Glomerular visceral epithelial cell (primary cell): ENCODE data around the gene ACER3.
"Not testable (repeated sequence)": the region's sequence is repeated elsewhere in the genome, so short reads cannot be mapped to it uniquely, and the experiment has no call there.

ENCODE experiments used
- DNase-seq: peaks from one replicate; pipeline ENCODE4 v3.0.0-alpha.2; 2016; ENCODE audit errors: extremely low spot score

ACER3 gene

GRCh38 chr11:77038029-77038824, 177.5 kb downstream of the ACER3 start:
- peak; percentile 15 for DNase-seq

DNA sequence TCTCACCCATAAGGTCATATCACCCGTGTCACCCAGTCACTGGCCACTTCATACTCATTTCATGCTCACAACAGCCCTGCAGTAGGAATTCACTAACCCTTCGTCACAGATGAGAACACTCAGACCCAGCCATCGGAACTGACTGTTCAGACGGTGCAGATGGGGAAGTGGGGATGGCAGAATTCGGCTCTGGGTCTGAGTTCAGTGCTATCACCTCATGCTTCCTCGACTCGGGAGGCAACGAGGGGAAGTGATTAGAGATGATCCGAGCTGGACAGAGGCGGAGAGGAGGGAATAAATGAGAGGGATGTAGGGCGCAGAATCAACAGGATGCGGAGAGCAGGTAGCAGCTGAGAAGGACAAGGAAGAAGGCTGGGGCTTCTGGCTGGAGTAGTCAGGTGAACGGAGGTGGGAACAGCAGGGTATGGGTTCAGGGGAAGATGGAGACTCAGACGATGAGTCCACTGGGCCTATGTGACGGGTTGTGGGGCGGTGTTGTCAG, 178.2 kb downstream of the ACER3 start:
- peak; percentile 16 for DNase-seq

DNA sequence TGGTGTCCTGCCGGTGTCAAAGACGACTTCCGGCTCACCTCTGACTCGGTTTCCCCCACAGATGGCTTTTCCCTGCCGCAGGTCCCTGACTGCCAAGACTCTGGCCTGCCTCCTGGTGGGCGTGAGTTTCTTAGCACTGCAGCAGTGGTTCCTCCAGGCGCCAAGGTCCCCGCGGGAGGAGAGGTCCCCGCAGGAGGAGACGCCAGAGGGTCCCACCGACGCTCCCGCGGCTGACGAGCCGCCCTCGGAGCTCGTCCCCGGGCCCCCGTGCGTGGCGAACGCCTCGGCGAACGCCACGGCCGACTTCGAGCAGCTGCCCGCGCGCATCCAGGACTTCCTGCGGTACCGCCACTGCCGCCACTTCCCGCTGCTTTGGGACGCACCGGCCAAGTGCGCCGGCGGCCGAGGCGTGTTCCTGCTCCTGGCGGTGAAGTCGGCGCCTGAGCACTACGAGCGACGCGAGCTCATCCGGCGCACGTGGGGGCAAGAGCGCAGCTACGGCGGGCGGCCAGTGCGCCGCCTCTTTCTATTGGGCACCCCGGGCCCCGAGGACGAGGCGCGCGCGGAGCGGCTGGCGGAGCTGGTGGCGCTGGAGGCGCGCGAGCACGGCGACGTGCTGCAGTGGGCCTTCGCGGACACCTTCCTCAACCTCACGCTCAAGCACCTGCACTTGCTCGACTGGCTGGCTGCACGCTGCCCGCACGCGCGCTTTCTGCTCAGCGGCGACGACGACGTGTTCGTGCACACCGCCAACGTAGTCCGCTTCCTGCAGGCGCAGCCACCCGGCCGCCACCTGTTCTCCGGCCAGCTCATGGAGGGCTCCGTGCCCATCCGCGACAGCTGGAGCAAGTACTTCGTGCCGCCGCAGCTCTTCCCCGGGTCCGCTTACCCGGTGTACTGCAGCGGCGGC, 179.0 kb downstream of the ACER3 start:
- DNase-seq: peak; percentile 22

GRCh38 chr11:77040401-77040777, 179.7 kb downstream of the ACER3 start:
- no peak for DNase-seq

DNA sequence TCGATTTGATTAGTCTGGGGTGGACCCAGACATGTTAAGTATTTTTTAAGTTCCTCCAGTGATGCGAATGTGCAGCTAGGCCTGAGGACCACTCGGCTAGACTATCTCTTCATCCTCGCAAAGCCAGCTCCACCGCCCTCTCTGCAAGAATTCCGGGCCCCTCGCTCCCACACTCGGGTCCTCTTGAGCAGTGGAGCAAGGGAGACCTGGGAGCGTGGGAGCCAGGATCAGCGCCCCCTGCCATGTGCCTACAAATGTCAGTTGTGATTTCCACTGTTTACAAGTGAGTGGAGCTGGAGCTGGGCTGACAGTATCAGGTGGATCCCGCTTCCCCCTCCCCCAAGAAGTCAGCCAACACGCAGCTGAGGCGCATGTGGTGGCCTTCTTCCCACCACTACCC, 180.2 kb downstream of the ACER3 start:
- DNase-seq: no peak

- DNase-seq: no peak
Measured at GRCh38 chr11:77042111-77042726, 181.5 kb downstream of the ACER3 start.

DNA sequence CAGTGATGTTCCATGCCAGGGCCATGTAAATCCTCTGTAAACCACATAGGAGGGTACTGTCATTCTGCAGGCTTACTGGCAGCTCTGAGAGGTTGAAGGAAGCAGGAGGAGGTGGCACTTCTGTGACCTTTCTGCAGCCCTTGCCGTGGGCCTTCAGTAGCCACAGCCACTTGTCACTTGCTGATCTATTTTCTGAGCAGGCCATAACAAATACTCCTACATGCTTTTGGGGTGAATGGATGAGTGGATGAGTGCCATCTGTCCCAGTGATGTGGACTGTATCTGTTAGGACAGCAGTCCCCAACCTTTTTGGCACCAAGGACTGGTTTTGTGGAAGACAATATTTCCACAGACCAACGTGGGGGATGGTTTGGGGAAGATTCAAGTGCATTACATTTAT, 183.6 kb downstream of the ACER3 start:
- DNase-seq: no peak

DNA sequence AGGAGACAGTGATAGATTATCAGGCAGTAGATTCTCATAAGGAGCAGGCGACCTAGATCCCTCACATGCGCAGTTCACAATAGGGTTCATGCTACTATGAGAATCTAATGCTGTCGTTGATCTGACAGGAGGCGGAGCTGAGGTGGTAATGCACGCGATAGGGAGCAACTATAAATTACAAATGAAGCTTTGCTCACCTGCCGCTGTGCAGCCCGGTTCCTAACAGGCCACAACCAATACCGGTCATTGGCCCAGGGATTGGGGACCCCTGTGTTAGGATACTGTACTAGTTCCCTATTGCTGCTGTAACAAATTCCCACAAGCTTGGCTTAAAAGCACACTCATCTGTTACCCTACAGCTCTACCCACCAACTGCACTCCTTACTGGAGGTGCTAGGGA, 184.2 kb downstream of the ACER3 start:
- DNase-seq: no peak

DNA sequence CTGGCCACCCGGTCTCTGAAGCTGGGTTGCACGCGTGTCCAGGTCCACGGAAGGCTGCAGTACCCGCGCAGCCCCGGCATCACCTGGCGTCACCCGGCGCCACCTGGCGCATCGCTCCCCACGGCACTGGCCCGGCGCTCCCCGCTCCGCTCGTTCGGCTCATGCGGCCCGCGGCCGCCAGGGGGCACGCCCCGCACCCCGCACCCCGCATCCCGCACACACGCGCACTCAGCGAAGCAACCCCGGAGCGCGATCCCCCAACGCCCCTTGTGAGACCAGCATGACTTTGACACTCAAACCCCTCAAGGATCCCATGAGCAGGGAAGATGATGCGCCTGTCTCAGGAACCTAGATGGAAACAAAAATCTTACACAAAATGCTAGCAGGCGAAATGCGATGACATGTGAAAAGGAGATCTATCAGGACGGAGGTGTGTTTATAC, 185.4 kb downstream of the ACER3 start:
- DNase-seq: peak; percentile 36

GRCh38 chr11:77047007-77047927, 186.5 kb downstream of the ACER3 start:
- DNase-seq: peak; percentile 94

- DNase-seq: not testable (repeated sequence)
Measured at GRCh38 chr11:77047928-77048446, 187.3 kb downstream of the ACER3 start.

- no peak for DNase-seq
Measured at GRCh38 chr11:77049026-77049425, 188.3 kb downstream of the ACER3 start.

GRCh38 chr11:77051511-77051910, 190.8 kb downstream of the ACER3 start:
- no peak for DNase-seq

DNA sequence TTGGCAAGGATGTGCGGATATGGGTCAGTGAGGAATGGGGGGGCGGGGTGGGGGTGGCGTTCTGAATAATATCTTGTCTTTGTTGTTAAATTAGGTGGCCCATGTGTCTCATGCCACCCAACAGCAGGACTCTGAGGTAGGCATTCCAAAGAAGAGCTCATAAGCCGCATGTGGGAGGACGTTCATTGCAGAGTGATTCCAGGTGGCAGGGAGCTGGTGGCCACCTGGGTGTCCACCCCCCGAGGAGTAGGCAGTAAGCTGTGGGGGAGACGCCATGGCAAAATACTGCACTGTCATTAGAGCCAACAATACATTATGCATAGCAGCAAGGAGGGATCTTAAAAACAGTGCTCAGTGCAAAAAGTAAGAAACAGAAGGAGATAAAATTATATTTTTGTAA, 191.8 kb downstream of the ACER3 start:
- DNase-seq: no peak

- DNase-seq: no peak
Measured at GRCh38 chr11:77053217-77054015, 192.7 kb downstream of the ACER3 start.

GRCh38 chr11:77054084-77054483, 193.4 kb downstream of the ACER3 start:
- no peak for DNase-seq

GRCh38 chr11:77055101-77055561, 194.4 kb downstream of the ACER3 start:
- DNase-seq: no peak

GRCh38 chr11:77055913-77056312, 195.2 kb downstream of the ACER3 start:
- DNase-seq: no peak

GRCh38 chr11:77056814-77057402, 196.2 kb downstream of the ACER3 start:
- no peak for DNase-seq
